ENCODE data around the gene CDC42BPA. TPM values are rescaled to one million over a fixed set of nuclear protein-coding genes. Genes with fewer than 3 reads are reported as not detected.

CDC42BPA gene
- total and polyA plus RNA-seq, 4 experiments from 2014 or later, result 0.49 to 0.72 TPM; not detected in 2

- Histone ChIP-seq H3K4me3 (ENCODE audit: low read length in 2 of 2) (peak within 1 kb of the TSS; percentile 75 to 84), H3K4me1 (ENCODE audit: insufficient read depth, low read length) (peaks cover 40% of the 10 kb centered on the region), H3K9me3 (ENCODE audit: control insufficient read depth in 1 of 2, low read length in 2 of 2) (peaks cover 0 to 2% of the 10 kb centered on the region in 2 donors), H3K27ac (ENCODE audit: low read depth, low read length) (peak within 1 kb of the TSS; percentile 87), H3K27me3 (ENCODE audit: insufficient read depth, low read length) (no peaks in the 10 kb centered on the region), H3K36me3 (ENCODE audit: insufficient read depth, low read length) (no peaks in the 10 kb centered on the region)
- H3K27ac Mint-ChIP-seq, result peak within 1 kb of the TSS; percentile 96 to 98 (median 97)
- H3K9me3 Mint-ChIP-seq, result peaks cover 0 to 5% (median 3%) of the 10 kb centered on the region in 8 donors
- intact Hi-C loops (cut with micrococcal nuclease), result loop anchor here (5.0 kb wide), 1 partner anchor 1227 kb away; the partner anchor contains the start of gene IBA57
- ChIA-PET POLR2A (ENCODE audit: partially characterized antibody) (interaction anchor here (0.8 to 3.7 kb wide), 18 partner anchors 10 to 1142 kb away, joined by 3 to 64 read pairs (median 4); partner anchors contain the start of genes H3-3A, ITPKB, LIN9 and PARP1), CTCF (ENCODE audit: partially characterized antibody) (interaction anchor here (0.7 to 1.6 kb wide), 5 partner anchors 26 to 304 kb away, joined by 3 to 6 read pairs (median 4); partner anchors contain the start of gene ITPKB)
- H3K27me3 Mint-ChIP-seq, result peaks cover 0 to 2% of the 10 kb centered on the region in 2 donors
- H3K4me1 Mint-ChIP-seq, result peaks cover 31 to 67% (median 50%) of the 10 kb centered on the region in 4 donors
- peak within 1 kb of the TSS; percentile 89 to 95 (median 92) for H3K4me3 Mint-ChIP-seq
- peaks cover 4 to 8% of the 10 kb centered on the region in 2 donors for H3K36me3 Mint-ChIP-seq
- DNase-seq, result peak; percentile 98 to 100 (median 99)
Measured at GRCh38 chr1:226940029-226940805, 378.1 kb downstream of the CDC42BPA start, which contains the start of gene COQ8A. Gene COQ8A (plus strand): TSS chr1:226940294. CDS start chr1:226961386, 21,092 bp downstream.

Other genes with a start within 250 kb of the CDC42BPA start
- 10 to 100 TPM in 1 of 2 experiments, 1 to 10 TPM in 1; 8.4 to 10.2 TPM for gene ZNF678, start 245.1 kb upstream of the CDC42BPA start, total RNA-seq
- gene ZNF678, start 245.1 kb upstream of the CDC42BPA start, polyA plus RNA-seq, result 1 to 10 TPM; 3.0 to 4.1 TPM

Measured in CD4-positive, alpha-beta memory T cell (primary cell).